WTC11 (cell line): Measurements from ENCODE around the gene SLC25A21.

Source experiments
- CREB1 ChIP-seq: sonication (generic); formaldehyde crosslinking; IDR thresholded peaks from 2 replicates; pipeline ENCODE4 v1.8.0; 2023; ENCODE audit warnings: mild to moderate bottlenecking, missing genetic modification reagents
- IRF1 ChIP-seq: sonication (generic); formaldehyde crosslinking; IDR thresholded peaks from 2 replicates; pipeline ENCODE4 v1.8.0; 2023; ENCODE audit warnings: missing genetic modification reagents
- TF ChIP-seq, protein P1 (sequence below): fragments of 200-600 bp; IDR thresholded peaks from 2 replicates; pipeline ENCODE4 v1.8.0; 2022; ENCODE audit warnings: antibody characterized with exemption

DNA sequence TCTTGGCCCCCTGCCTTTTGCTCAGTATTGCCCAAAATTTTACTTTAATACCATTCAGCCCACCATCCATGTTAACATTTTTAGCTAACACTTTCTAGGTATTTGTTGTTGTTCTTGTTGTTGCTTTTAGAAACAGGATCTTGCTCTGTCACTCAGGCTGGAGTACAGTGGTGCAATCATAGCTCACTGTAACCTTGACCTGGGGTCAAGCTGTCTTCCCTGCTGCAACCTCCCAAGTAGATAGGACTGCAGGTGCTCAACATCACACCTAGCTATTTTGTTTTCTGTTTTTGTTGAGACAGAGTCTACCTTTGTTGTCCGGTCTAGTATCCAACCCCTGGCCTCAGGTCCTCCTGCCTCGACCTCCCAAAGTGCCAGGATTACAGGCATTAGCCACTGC, 29.3 kb upstream of the SLC25A21 start:
- no peak for TF ChIP-seq CREB1
- no peak for TF ChIP-seq IRF1
- TF ChIP-seq, protein P1, sequence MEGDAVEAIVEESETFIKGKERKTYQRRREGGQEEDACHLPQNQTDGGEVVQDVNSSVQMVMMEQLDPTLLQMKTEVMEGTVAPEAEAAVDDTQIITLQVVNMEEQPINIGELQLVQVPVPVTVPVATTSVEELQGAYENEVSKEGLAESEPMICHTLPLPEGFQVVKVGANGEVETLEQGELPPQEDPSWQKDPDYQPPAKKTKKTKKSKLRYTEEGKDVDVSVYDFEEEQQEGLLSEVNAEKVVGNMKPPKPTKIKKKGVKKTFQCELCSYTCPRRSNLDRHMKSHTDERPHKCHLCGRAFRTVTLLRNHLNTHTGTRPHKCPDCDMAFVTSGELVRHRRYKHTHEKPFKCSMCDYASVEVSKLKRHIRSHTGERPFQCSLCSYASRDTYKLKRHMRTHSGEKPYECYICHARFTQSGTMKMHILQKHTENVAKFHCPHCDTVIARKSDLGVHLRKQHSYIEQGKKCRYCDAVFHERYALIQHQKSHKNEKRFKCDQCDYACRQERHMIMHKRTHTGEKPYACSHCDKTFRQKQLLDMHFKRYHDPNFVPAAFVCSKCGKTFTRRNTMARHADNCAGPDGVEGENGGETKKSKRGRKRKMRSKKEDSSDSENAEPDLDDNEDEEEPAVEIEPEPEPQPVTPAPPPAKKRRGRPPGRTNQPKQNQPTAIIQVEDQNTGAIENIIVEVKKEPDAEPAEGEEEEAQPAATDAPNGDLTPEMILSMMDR, result no peak
